Measurements from ENCODE around the gene FAM117B. TPM values are rescaled to one million over a fixed set of nuclear protein-coding genes. Genes with fewer than 3 reads are reported as not detected.

The FAM117B gene
- total and polyA plus RNA-seq, 2 of the 8 experiments (the other 6 are each of a cell fraction or from before 2014, with no cell fraction given), result 3.9 to 22.6 TPM

Small RNA genes lying within 50 kb of the gene (small RNA-seq; reads per million reads assigned to genes)
- gene MTND4LP17 (ENCODE audit: insufficient read depth), result not detected

Other genes starting within 250 kb of the FAM117B start
- gene ICA1L, start 236.8 kb downstream of the FAM117B start, total RNA-seq (2021; fragmentation: NEBNext Ultra II Directional; extraction: Animal tissue kit (Norgen Biotek cat#: 25700)), result 3.4 TPM in 2 replicates
- gene ICA1L, start 236.8 kb downstream of the FAM117B start, polyA plus RNA-seq (2011; rRNA removed), result 0.71 and 1.1 TPM in 2 replicates

Measured in H1 (cell line).